Measurements from ENCODE around the gene N4BP2. TPM values are rescaled to one million over a fixed set of nuclear protein-coding genes. Genes with fewer than 3 reads are reported as not detected.
"Not testable (repeated sequence)": the region's sequence is repeated elsewhere in the genome, so short reads cannot be mapped to it uniquely, and the experiment has no call there.

The N4BP2 gene
- total RNA-seq, 1 donor from 2014 or later, result 67.1 TPM

GRCh38 chr4:40087799-40088366 is 31.2 kb downstream of the N4BP2 start:
- DNase-seq, result no peak

GRCh38 chr4:40093400-40093799 is 36.8 kb downstream of the N4BP2 start:
- not testable (repeated sequence) for DNase-seq

GRCh38 chr4:40099010-40099409 is 42.4 kb downstream of the N4BP2 start:
- no peak for DNase-seq

- DNase-seq, result not testable (repeated sequence)
Observed at GRCh38 chr4:40107150-40107549, 50.5 kb downstream of the N4BP2 start.

DNA sequence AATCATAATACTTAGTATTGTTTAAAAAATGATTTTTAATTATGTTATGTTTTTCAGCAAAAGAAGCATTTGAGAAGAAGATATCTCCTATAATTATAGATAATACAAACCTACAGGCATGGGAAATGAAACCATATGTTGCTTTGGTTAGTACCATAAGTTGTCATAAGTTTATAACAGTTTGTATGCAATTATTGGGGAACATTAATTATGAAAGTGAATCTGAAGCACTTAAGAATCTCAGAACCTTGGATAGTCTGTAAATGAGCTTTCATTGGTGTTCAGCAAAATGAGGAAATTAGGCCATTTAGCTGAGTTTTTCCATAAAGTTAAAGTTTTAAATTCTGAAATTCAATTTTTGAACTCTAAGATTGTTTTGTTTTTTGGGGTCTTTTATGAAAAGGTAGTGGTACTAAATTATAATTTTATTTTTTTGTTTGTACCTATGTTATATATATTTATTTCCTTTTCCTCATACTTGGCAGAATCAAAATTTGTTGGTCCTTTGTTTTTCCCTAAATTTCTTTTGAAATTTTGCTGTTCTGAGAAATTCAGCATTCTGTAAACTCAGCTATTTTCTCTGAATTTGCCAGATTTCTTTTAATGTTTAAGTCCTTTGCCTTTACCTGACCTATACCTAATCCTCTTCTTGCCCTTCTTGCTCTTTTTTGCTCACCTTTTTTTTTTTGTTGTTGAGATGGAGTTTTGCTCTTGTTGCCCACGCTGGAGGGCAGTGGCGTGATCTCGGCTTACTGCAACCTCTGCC is 55.6 kb downstream of the N4BP2 start:
- no peak for DNase-seq

GRCh38 chr4:40114206-40114605 is 57.6 kb downstream of the N4BP2 start:
- DNase-seq, result no peak

- no peak for DNase-seq
Observed at GRCh38 chr4:40118861-40119260, 62.2 kb downstream of the N4BP2 start.

- DNase-seq, result no peak
Observed at GRCh38 chr4:40119344-40119743, 62.7 kb downstream of the N4BP2 start.

- no peak for DNase-seq
Observed at GRCh38 chr4:40121515-40121914, 64.9 kb downstream of the N4BP2 start.

- DNase-seq, result no peak
Observed at GRCh38 chr4:40122941-40123340, 66.3 kb downstream of the N4BP2 start.

DNA sequence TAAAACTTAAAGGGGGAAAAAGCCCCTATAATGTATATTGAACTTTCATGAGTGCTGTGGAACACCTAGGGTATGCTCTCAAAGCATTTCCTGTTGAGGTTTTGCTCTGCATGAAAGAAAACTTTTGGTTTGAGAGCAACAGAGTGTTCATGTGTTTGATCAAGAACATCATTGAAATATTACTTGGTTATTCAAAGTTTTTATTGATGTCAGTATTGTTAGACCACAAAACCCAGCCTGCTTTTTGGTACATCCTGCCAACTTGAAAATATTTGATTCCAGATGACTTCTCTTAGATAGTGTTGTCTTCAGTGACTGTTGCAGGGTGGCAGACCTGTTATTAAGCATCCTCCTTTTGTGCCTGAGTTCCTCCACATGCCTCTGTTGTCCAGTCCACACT is 68.0 kb downstream of the N4BP2 start:
- no peak for DNase-seq

GRCh38 chr4:40130401-40131036 is 73.9 kb downstream of the N4BP2 start:
- no peak for DNase-seq

DNA sequence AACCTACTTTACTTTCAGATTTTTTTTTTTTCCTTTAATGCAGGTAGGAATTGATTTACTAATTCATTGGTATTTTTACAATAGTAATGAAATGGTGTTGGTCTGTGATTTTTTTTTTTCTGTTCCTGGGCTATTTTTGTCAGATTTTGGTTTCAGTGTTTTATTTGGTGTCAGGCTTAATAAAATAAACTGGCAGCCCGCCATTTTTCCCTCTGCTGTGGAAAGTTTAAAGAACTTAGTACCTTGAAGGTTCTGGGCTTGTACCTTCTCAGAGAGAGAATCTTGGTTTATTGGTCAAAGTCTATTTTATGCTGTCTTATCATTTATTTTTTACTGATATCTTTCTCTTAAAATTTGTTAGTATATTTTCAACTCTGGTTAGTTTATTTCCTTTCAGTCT is 76.2 kb downstream of the N4BP2 start:
- no peak for DNase-seq

DNA sequence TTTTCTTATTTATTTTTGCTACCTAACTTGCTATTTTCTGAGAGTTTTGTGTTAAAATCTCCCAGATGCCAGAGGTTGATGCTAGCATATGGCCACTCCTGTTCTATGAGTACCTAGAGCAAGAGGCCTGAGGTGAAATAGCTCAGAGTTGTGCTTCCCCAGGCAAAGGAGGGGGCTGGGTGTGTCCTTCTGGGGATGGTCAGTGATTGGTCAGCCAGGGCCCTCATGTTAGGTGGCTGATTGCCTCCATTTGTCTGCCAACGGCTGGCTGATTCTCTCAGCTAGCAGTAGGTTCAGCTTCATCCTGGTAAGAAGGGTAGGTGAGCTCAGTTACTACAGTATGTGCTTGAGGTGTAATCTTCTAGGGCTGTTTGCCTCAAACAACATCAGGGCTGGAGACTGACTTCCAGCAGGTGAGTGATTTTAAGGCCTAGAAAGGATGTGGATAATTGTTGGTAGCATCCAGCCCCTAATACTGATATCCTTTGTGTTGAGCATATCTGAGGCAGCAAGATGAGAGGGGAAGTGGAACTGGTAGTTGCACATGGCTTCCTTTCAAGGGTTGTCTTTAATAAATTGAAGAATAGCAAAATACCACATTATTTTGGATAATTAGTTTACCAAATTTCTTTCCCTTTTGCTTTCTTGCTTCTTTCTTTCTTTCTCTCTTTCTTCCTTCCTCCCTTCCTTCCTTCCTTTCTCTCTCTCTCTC is 77.7 kb downstream of the N4BP2 start:
- DNase-seq, result no peak

DNA sequence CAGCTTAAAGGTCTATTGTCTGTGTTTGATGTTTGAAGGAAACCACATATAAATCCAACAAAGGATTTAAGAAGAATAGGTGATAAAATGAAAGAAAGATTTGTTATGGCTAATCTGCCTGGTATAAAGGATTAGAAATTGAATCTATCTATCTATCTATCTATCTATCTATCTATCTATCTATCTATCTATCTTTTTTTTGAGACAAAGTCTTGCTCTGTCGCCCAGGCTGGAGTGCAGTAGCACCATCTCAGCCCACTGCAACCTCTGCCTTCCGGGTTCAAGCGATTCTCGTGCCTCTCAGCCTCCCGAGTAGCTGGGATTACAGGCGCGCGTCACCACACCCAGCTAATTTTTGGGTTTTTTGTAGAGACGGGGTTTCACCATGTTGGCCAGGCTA is 79.6 kb downstream of the N4BP2 start:
- DNase-seq, result not testable (repeated sequence)

- DNase-seq, result no peak
Observed at GRCh38 chr4:40140196-40140595, 83.5 kb downstream of the N4BP2 start.

DNA sequence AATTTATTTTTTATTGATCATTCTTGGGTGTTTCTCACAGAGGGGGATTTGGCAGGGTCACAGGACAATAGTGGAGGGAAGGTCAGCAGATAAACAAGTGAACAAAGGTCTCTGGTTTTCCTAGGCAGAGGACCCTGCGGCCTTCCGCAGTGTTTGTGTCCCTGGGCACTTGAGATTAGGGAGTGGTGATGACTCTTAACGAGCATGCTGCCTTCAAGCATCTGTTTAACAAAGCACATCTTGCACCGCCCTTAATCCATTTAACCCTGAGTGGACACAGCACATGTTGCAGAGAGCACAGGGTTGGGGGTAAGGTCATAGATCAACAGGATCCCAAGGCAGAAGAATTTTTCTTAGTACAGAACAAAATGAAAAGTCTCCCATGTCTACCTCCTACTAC is 83.9 kb downstream of the N4BP2 start:
- DNase-seq, result not testable (repeated sequence)

GRCh38 chr4:40143926-40144508 is 87.4 kb downstream of the N4BP2 start:
- DNase-seq, result no peak

DNA sequence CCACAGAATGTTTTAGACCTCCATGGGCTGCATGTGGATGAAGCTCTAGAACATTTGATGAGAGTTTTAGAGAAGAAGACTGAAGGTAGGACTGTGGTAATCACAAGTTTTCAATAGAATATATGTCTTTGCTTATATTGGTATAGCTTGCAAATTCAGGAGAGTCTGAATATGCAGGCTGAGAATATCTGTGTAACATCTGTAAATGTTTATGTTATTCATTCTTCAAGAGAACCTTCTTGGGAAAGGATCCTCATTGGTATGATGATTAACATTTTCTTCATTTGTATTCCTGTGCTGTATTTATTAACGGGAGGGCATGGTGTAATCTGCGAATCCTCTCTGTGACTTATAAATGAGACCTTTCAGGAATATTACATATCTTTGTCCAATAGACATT is 88.1 kb downstream of the N4BP2 start:
- no peak for DNase-seq

- not testable (repeated sequence) for DNase-seq
Observed at GRCh38 chr4:40147490-40147889, 90.8 kb downstream of the N4BP2 start.

- no peak for DNase-seq
Observed at GRCh38 chr4:40149960-40150385, 93.3 kb downstream of the N4BP2 start.

GRCh38 chr4:40150932-40151331 is 94.3 kb downstream of the N4BP2 start:
- no peak for DNase-seq

DNA sequence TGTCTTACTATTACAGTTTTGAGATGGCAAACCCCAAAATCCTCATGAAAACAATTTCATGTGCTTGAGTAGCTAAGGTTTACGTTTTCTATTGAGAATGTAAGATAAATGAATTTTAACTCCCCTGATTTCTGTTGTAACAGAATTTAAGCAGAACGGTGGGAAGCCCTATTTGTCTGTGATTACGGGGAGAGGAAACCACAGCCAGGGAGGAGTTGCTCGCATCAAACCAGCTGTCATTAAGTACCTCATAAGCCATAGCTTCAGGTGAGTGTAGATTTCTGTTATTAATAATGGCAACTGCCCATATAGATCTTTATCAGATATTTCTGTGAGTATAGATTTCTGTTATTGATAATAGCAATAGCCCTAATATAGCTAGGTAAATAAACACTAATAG is 96.0 kb downstream of the N4BP2 start:
- DNase-seq, result no peak

Measured in occipital lobe (tissue), 2 donors.